ENCODE data around the gene KLF16.

DNA sequence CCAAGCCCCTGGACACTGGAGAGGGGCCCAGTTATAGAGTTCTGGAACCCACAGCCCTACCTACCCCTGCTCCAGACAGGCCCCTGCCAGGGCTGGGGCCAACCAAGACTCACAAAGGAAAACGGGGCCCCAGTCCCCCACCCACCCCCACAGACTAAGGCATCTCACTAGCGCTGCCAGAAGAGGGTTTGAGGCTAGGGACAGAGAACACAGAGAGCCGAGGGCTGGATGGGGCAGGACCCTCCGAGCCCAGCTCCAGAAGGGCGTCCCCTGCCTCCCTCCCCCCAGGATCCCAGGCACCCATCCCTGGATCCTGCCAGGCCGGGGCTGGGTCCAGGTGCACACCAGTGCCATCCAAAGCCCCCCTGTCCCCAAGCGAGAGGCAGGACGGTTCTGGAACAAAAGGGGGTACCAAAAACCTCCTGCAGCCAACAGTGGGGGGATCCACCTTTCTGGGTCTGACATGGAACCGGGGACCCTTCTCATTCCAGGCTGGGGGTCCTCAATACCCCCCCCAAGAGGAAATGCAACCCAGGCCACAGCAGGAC lies 10.7 kb downstream of the KLF16 start:
- TF ChIP-seq POLR2A (IDR thresholded peaks at IDR 0.05) = no peak
- TF ChIP-seq, protein P1, sequence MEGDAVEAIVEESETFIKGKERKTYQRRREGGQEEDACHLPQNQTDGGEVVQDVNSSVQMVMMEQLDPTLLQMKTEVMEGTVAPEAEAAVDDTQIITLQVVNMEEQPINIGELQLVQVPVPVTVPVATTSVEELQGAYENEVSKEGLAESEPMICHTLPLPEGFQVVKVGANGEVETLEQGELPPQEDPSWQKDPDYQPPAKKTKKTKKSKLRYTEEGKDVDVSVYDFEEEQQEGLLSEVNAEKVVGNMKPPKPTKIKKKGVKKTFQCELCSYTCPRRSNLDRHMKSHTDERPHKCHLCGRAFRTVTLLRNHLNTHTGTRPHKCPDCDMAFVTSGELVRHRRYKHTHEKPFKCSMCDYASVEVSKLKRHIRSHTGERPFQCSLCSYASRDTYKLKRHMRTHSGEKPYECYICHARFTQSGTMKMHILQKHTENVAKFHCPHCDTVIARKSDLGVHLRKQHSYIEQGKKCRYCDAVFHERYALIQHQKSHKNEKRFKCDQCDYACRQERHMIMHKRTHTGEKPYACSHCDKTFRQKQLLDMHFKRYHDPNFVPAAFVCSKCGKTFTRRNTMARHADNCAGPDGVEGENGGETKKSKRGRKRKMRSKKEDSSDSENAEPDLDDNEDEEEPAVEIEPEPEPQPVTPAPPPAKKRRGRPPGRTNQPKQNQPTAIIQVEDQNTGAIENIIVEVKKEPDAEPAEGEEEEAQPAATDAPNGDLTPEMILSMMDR (IDR thresholded peaks at IDR 0.05) = no peak

Data from testis (tissue), 2 donors.